MCF 10A (cell line): ENCODE measurements around the gene GNAI2. TPM values are rescaled to one million over a fixed set of nuclear protein-coding genes. Genes with fewer than 3 reads are reported as not detected.

Experiments
- BruUV-seq: library from RNA; stranded (reverse); fragments of 400-500 nt; replicated peaks from 2 replicates; lab custom pipeline; 2021; lab: Mats Ljungman, UMichigan
- CTCF ChIA-PET: fragments of 300-600 bp; sonication (Branson Sonifier 250); formaldehyde crosslinking; extraction: SDS; loops from one replicate; lab custom pipeline; 2021; ENCODE audit warnings: antibody characterized with exemption, inconsistent platforms; lab: Yijun Ruan, JAX
- POLR2A ChIA-PET: fragments of 300-600, 350-650 bp; sonication (Branson Sonifier 250); formaldehyde crosslinking; extraction: SDS; loops from one replicate; lab custom pipeline; 2020; ENCODE audit warnings: antibody characterized with exemption, inconsistent platforms; lab: Yijun Ruan, JAX
- DNase-seq: peaks from one replicate; pipeline ENCODE4 v3.0.0-alpha.2; 2018; ENCODE audit not compliant: unreplicated experiment
- H3K27ac Mint-ChIP-seq: one replicate; pipeline ENCODE4 v1.8.0; 2022; ENCODE audit warnings: mild to moderate bottlenecking, low read depth, mixed read lengths; ENCODE audit not compliant: unreplicated experiment
- H3K27me3 Mint-ChIP-seq: one replicate; pipeline ENCODE4 v1.8.0; 2022; ENCODE audit warnings: mixed read lengths; ENCODE audit not compliant: insufficient read depth, unreplicated experiment
- H3K36me3 Mint-ChIP-seq: one replicate; pipeline ENCODE4 v1.8.0; 2022; ENCODE audit warnings: mild to moderate bottlenecking, moderate library complexity, mixed read lengths; ENCODE audit not compliant: insufficient read depth, unreplicated experiment
- H3K4me1 Mint-ChIP-seq: one replicate; pipeline ENCODE4 v1.8.0; 2022; ENCODE audit warnings: mixed read lengths; ENCODE audit not compliant: insufficient read depth, unreplicated experiment
- H3K4me3 Mint-ChIP-seq: one replicate; pipeline ENCODE4 v1.8.0; 2022; ENCODE audit warnings: mild to moderate bottlenecking, moderate library complexity, mixed read lengths; ENCODE audit not compliant: unreplicated experiment
- H3K9me3 Mint-ChIP-seq: one replicate; pipeline ENCODE4 v1.8.0; 2022; ENCODE audit warnings: mixed read lengths; ENCODE audit not compliant: unreplicated experiment
- CTCF ChIP-seq: fragments of 200-600 bp; IDR thresholded peaks from one replicate; pipeline ENCODE4 v1.8.0; 2022; ENCODE audit warnings: antibody characterized with exemption, mild to moderate bottlenecking; ENCODE audit not compliant: unreplicated experiment
- intact Hi-C: fragments of 100-400 bp; cut with micrococcal nuclease; formaldehyde crosslinking; loops from 2 replicates; pipeline ENCODE4 v1.14.1; 2022
- total RNA-seq: library from RNA; stranded (reverse); gene quantifications from 2 replicates; pipeline ENCODE4 v1.2.3, GENCODE V29; 2022

Gene GNAI2
- total RNA-seq, 1 experiment from 2014 or later: 123 TPM

DNA sequence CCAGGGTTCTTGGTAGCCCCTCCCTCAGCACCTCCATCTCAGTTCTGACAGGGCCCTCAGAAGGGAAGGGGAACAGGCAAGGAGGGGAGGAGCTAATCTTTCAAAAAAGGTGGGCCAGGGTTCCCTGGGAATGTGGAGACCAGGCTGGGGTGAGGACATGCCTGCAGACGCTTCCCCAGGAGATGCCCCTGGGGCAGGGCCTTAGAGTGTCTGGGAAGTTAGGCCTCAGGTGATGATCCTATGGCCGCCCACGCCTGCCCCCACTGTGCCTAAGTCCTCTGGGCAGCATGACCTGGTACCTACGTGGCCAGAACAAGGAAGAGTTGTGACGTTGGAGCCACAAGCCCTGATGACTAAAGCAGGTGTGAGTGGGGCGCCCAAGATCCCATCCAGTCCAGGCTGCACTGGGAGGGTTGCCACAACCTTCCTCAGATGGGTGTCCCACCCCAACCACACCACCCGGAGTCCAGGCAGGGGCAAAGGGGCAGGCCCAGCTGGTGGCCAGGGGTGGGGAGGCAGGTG, 29.0 kb downstream of the GNAI2 start:
- no peak for TF ChIP-seq CTCF
- intact Hi-C loops: no loop called here
- H3K27me3 Mint-ChIP-seq: no peaks in the 10 kb centered on the region
- POLR2A ChIA-PET: interaction anchor here (0.6 to 1.5 kb wide), 3 partner anchors 18 to 72 kb away, joined by 3 read pairs; partner anchors contain the start of gene TUSC2
- no peaks in the 10 kb centered on the region for H3K9me3 Mint-ChIP-seq
- peaks cover 23% of the 10 kb centered on the region for H3K4me1 Mint-ChIP-seq
- no TSS peak for BruUV-seq
- CTCF ChIA-PET: interaction anchor here (0.6 to 2.6 kb wide), 7 partner anchors 8 to 73 kb away, joined by 3 to 11 read pairs (median 4); partner anchors contain the start of gene GNAT1
- DNase-seq: no peak
- H3K36me3 Mint-ChIP-seq: peaks cover under 1% of the 10 kb centered on the region
- H3K4me3 Mint-ChIP-seq: no peak overlapping the region
- peak overlapping the region; percentile 88 for H3K27ac Mint-ChIP-seq

DNA sequence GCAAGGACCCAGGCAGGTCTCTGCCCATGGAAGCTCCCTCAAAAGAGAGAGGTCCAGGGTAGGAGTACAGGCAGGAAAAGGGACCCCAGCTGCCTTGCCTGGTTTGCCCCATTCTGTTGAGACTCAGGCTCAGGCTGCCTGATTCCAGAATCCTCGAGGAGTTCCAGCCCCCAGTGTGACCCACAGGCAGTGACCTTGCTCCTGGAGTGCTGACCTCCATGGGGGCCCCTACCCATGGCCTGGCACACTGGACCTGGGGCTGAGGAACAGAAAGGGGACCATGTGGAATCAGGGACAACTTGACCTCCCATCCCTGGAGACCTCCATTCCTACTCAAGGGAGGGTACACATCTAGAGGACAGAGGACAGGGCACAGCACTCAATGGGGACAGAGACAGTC, 29.6 kb downstream of the GNAI2 start:
- no peak overlapping the region for H3K4me3 Mint-ChIP-seq

DNA sequence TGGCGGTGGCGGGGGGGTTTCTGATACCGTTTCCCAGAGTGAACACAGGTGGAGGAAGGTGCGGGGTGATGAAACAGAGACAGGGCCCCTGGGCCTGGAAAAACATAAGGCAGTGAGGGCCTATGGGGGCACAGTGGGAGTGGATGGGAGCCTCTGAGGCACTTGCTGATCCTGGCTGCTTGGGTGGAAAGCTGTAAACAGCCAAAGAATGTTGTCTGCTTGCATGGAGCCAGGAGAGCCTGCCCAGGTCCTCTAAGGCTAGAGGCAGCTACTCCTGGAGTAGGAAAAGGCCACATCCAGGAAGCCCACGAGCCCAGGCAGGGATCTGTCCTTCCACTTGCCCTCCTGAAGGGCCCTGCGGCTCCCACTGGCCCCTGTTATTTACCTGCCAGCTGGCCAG, 30.0 kb downstream of the GNAI2 start:
- Mint-ChIP-seq H3K27me3 (no peaks in the 10 kb centered on the region), H3K4me3 (no peak overlapping the region), H3K4me1 (peaks cover 27% of the 10 kb centered on the region), H3K27ac (no peak overlapping the region), H3K9me3 (no peaks in the 10 kb centered on the region), H3K36me3 (no peaks in the 10 kb centered on the region)
- no TSS peak for BruUV-seq
- DNase-seq: no peak
- intact Hi-C loops: no loop called here
- ChIA-PET CTCF (interaction anchor here (0.6 to 1.0 kb wide), 4 partner anchors 56 to 127 kb away, joined by 3 to 4 read pairs (median 3); no protein-coding TSS in a partner anchor), POLR2A (interaction anchor here (1.1 to 1.5 kb wide), 2 partner anchors 19 to 62 kb away, joined by 3 read pairs; partner anchors contain the start of gene TUSC2)
- no peak for TF ChIP-seq CTCF

More for the DNA sequence above, 29.6 kb downstream of the GNAI2 start:
- Mint-ChIP-seq H3K9me3 (no peaks in the 10 kb centered on the region), H3K4me1 (peaks cover 25% of the 10 kb centered on the region), H3K36me3 (no peaks in the 10 kb centered on the region), H3K27ac (no peak overlapping the region), H3K27me3 (no peaks in the 10 kb centered on the region)
- TF ChIP-seq CTCF: no peak
- no TSS peak for BruUV-seq
- intact Hi-C loops: no loop called here
- POLR2A ChIA-PET: interaction anchor here (1.1 to 1.5 kb wide), 2 partner anchors 19 to 62 kb away, joined by 3 read pairs; partner anchors contain the start of gene TUSC2
- DNase-seq: no peak
- CTCF ChIA-PET: interaction anchor here (0.6 to 1.5 kb wide), 3 partner anchors 9 to 63 kb away, joined by 3 to 11 read pairs (median 3); no protein-coding TSS in a partner anchor

- intact Hi-C loops: no loop called here
- DNase-seq: no peak
- no peak overlapping the region for H3K27ac Mint-ChIP-seq
- H3K4me3 Mint-ChIP-seq: no peak overlapping the region
- no peak for TF ChIP-seq CTCF
- H3K9me3 Mint-ChIP-seq: no peaks in the 10 kb centered on the region
- peaks cover 5% of the 10 kb centered on the region for H3K36me3 Mint-ChIP-seq
- H3K27me3 Mint-ChIP-seq: no peaks in the 10 kb centered on the region
- ChIA-PET CTCF (interaction anchor here (0.6 to 1.6 kb wide), 7 partner anchors 15 to 167 kb away, joined by 3 to 12 read pairs (median 3); no protein-coding TSS in a partner anchor), POLR2A (interaction anchor here (0.6 to 0.8 kb wide), 2 partner anchors 41 to 61 kb away, joined by 3 to 5 read pairs; no protein-coding TSS in a partner anchor)
- no TSS peak for BruUV-seq
- peaks cover 34% of the 10 kb centered on the region for H3K4me1 Mint-ChIP-seq
These were observed 30.8 kb downstream of the GNAI2 start for GRCh38 chr3:50266836-50267235.
